Measurements from ENCODE around the gene NEU2. TPM values are rescaled to one million over a fixed set of nuclear protein-coding genes. Genes with fewer than 3 reads are reported as not detected.

NEU2 gene
- total and polyA plus RNA-seq, 10 of the 15 experiments (the other 5 are each of a cell fraction or from before 2014, with no cell fraction given), result not detected

GRCh38 chr2:233060980-233061590 lies 28.6 kb downstream of the NEU2 start (continued):
- TF ChIP-seq ZBTB40 (IDR thresholded peaks at IDR 0.05; ENCODE audit: borderline replicate concordance) (no peak), NFXL1 (IDR thresholded peaks at IDR 0.05; ENCODE audit: borderline replicate concordance) (no peak), ZBTB33 (IDR thresholded peaks at IDR 0.05) (no peak), TCF7 (IDR thresholded peaks at IDR 0.05; ENCODE audit: borderline replicate concordance) (no peak), EED (IDR thresholded peaks at IDR 0.05; ENCODE audit: low read depth) (no peak), EP300 (IDR thresholded peaks at IDR 0.05; ENCODE audit: borderline replicate concordance in 1 of 2, control insufficient read depth in 1 of 2, low read depth in 2 of 2, low read length in 2 of 2) (no peak), CREM (IDR thresholded peaks at IDR 0.05; ENCODE audit: low read depth) (no peak), PRDM15 (CRISPR knock-in tag; IDR thresholded peaks at IDR 0.05) (no peak), MAX (IDR thresholded peaks at IDR 0.05; ENCODE audit: low read depth, low read length) (no peak; the same call in 1 of the 2 replicates), BCL3 (IDR thresholded peaks at IDR 0.05; ENCODE audit: borderline replicate concordance, insufficient read depth, low read depth, low read length, poor library complexity, severe bottlenecking) (peak; percentile 39), BMI1 (IDR thresholded peaks at IDR 0.05; ENCODE audit: borderline replicate concordance) (no peak), PML (IDR thresholded peaks at IDR 0.05; ENCODE audit: low read length) (peak; percentile 75), STAT3 (IDR thresholded peaks at IDR 0.05; ENCODE audit: low read depth, low read length) (no peak), CTCF (IDR thresholded peaks at IDR 0.05 in 2 of 3, conservative IDR thresholded peaks at IDR 0.05 in 1 of 3; ENCODE audit: control insufficient read depth in 2 of 3, extremely low read depth in 1 of 3, insufficient read depth in 1 of 3, low read depth in 3 of 3, low read length in 3 of 3) (no peak), TAF1 (IDR thresholded peaks at IDR 0.05; ENCODE audit: borderline replicate concordance, low read depth, low read length) (peak; percentile 69; the same call in 1 of the 2 replicates)
